ENCODE data around the gene ATP5ME. TPM values are rescaled to one million over a fixed set of nuclear protein-coding genes. Genes with fewer than 3 reads are reported as not detected.

Gene ATP5ME
- polyA plus RNA-seq, 1 donor from 2014 or later: 430 TPM

DNA sequence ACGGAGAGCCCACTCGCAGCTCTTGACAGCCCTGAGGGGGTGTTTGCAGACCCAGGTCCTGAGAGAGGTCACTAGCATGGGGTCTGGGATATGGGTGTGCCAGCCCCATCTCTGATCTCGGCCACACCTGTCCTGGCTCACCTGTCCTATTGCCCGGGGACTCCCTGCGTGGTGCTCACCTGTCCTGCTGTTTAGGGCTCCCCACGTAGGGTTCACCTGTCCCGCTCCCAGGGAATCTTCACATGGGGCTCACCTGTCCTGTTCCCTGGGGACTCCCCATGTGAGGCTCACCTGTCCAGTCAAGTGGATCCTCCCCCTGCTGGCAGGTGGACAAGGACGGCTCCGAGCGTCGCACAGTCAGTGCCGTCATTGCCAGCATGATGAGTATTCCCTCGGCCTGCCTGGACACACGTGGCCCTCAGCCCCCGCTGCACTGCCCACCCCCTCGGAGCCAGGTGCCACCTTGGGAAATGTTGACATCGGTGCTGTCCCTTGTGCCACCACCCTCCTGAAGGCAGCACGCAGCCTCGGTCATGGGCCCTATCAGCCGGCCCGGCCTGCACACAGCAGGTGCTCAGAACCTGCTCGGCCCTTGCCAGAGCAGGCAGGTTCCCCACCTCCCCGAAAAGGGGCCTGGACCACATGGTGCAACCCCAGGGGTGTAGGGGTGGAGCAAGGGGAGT is 8.6 kb upstream of the ATP5ME start:
- Mint-ChIP-seq H3K27ac (no peak overlapping the region), H3K9me3 (no peaks in the 10 kb centered on the region), H3K4me1 (peaks cover 0 to 11% (median 6%) of the 10 kb centered on the region in 3 donors), H3K36me3 (peaks cover 2% of the 10 kb centered on the region), H3K4me3 (peak overlapping the region in 2 of 4 donors; percentile 33 to 86), H3K27me3 (peaks cover 4% of the 10 kb centered on the region)

DNA sequence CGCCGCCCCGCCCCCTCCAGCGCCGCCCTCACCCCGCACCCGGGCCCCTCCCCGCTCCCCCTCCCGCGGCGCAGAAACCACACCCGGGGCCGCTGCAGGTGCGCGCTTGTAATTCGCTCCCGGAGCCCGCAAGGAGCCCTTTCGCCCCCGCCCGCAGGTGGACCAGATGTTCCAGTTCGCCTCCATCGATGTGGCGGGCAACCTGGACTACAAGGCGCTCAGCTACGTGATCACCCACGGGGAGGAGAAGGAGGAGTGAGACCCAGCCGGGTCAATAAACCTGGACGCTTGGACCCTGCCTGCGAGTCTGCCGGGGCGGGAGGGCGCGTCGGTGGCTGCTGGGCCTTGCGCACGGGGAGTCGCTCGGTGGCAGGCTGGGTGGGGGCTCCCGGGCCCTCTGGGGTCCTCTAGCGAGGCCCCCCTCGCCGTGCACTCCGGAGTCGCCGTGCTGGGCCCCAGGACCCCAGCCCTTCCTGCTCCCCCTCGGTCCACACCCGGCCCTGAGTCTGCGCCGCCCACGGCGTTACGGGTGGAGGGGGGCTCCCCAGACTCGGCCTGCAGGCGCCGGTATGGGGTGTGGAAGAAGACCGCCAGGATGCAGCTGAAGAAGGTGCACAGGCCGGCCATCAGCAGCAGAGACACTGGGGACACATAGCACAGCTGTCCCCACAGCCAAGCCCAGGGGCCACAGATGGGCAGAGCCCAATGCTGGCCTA is 7.8 kb upstream of the ATP5ME start:
- Mint-ChIP-seq H3K4me1 (peaks cover 0 to 11% (median 10%) of the 10 kb centered on the region in 3 donors), H3K27ac (no peak overlapping the region), H3K9me3 (no peaks in the 10 kb centered on the region), H3K4me3 (peak overlapping the region in 2 of 4 donors; percentile 63 to 86), H3K27me3 (peaks cover under 1% of the 10 kb centered on the region), H3K36me3 (peaks cover 2% of the 10 kb centered on the region)

DNA sequence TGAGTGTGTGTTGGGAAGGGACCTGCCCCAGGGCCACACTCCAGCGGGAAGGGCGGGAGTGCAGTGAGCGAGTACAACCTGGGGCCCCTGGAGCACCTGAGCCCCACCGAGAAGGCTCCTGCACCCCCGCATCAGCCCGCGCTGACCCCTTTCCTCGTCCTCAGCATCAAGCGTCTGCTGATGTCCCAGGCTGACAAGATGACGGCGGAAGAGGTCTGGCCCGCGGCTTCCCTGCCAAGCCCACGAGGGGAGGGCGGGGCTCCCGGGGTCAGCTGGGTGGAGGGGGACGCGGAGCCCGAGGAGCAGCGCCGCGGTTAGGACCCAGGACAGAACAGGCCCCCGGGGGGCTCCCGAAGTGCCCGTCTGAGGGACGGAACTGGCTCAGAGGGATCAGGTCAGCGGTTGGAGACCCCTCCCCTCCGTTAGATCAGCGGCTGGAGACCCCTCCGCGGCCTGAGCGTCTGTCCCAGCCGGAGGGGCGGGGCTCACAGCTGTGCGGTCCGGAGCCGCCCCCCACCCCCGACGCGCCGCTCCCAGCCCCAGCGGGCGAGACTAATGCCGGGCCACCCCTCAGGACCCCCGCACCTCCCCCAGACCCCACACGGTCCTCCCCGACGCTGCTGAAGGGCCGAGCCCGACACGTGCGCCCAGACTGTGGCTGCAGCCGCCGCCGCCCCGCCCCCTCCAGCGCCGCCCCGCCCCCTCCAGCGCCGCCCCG is 7.0 kb upstream of the ATP5ME start:
- Mint-ChIP-seq H3K27me3 (peaks cover 1% of the 10 kb centered on the region), H3K4me1 (peaks cover 3 to 12% (median 11%) of the 10 kb centered on the region in 3 donors), H3K27ac (peak overlapping the region in 2 of 3 donors; percentile 26 to 77), H3K36me3 (peaks cover 2% of the 10 kb centered on the region), H3K4me3 (peak overlapping the region in 3 of 4 donors; percentile 74 to 88 (median 79)), H3K9me3 (no peaks in the 10 kb centered on the region)

DNA sequence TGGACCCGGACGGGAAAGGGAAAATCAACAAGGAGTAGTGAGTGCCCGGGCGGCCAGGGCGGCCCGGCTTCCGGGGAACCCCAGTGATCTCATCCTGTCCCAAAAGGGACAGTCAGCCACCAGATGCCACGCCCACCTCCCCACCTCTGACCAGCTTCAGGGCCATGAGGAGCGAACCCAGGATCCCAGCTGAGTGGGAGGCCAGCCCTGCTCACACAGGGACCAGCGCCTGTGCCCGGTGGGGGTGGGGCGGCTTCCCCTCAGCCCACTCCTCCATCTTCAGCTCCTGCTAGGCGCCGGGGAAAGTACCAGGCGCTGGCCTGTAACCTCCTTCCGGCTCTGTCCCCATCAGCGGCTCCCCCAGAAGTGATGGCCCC is 6.5 kb upstream of the ATP5ME start:
- peak overlapping the region; percentile 68 to 88 (median 76) for H3K4me3 Mint-ChIP-seq
- peak overlapping the region; percentile 26 to 90 (median 77) for H3K27ac Mint-ChIP-seq
- peaks cover 2% of the 10 kb centered on the region for H3K36me3 Mint-ChIP-seq
- H3K4me1 Mint-ChIP-seq: peaks cover 8 to 16% (median 15%) of the 10 kb centered on the region in 3 donors
- peaks cover 1% of the 10 kb centered on the region for H3K27me3 Mint-ChIP-seq
- H3K9me3 Mint-ChIP-seq: no peaks in the 10 kb centered on the region

DNA sequence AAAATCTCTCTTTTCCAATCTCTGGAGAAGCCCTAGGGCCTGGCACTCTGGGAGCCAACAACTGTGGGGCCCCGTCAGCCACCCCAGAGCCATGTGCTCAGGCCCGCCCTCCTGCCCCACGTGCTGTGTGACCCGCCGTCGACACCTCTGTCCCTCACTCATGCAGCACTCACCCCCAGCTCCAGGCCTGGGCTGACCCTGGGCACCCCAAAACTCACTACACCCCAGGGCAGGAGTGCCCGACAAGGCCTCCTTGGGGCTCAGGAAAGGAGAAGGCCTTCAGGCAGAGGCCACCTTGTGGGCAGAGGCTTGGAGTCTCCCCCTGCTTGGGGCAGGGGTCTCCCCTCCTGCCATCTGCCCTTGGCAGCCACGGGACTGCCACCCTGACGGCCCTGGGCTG is 6.0 kb upstream of the ATP5ME start:
- Mint-ChIP-seq H3K4me1 (peaks cover 12 to 15% (median 13%) of the 10 kb centered on the region in 3 donors), H3K27me3 (peaks cover 1% of the 10 kb centered on the region), H3K4me3 (peak overlapping the region; percentile 68 to 88 (median 74)), H3K9me3 (no peaks in the 10 kb centered on the region), H3K36me3 (peaks cover 2% of the 10 kb centered on the region), H3K27ac (peak overlapping the region; percentile 26 to 90 (median 77))

DNA sequence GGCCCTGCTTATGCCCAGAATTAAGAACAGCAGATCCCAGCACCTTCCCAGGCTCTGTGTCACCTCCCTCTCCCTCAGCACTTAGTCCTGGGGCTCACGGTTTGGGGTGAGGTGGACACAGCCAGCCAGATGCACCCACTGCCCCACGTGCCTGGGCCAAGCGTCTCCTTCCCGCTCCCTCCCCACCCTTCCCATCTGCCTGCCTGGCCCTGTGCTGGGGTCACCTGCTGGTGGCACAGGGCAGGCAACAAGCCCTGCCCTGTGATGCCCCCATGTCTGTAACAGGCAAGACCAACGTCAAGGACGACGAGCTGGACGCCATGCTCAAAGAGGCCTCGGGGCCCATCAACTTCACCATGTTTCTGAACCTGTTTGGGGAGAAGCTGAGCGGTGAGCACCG is 5.6 kb upstream of the ATP5ME start:
- H3K27me3 Mint-ChIP-seq: peaks cover 1% of the 10 kb centered on the region
- no peaks in the 10 kb centered on the region for H3K9me3 Mint-ChIP-seq
- H3K36me3 Mint-ChIP-seq: peaks cover 2% of the 10 kb centered on the region
- peak overlapping the region in 1 of 4 donors; percentile 41 for H3K4me3 Mint-ChIP-seq
- peaks cover 12 to 15% (median 12%) of the 10 kb centered on the region in 3 donors for H3K4me1 Mint-ChIP-seq
- peak overlapping the region in 1 of 3 donors; percentile 77 for H3K27ac Mint-ChIP-seq

DNA sequence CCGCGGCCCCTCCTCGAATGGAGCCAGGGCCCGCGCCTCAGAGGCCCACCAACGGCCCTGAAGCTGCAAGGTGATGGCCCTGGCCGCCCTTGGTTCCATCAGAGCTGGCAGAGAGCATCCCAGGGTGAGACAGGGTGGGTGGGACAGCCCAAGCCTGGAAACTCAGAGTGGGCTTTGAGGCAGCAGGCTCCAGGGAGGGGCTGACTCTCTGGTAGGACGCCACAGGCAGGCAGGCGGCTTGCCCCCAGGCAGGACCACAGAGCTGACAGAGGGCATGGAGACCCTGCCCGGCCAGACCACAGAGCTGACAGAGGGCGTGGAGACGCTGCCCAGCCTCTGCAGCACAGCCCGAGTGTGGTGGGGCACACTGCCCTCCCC is 5.0 kb upstream of the ATP5ME start:
- Mint-ChIP-seq H3K4me3 (no peak overlapping the region), H3K36me3 (peaks cover 2% of the 10 kb centered on the region), H3K27me3 (peaks cover 1% of the 10 kb centered on the region), H3K27ac (no peak overlapping the region), H3K9me3 (no peaks in the 10 kb centered on the region), H3K4me1 (peaks cover 12 to 16% (median 12%) of the 10 kb centered on the region in 3 donors)

DNA sequence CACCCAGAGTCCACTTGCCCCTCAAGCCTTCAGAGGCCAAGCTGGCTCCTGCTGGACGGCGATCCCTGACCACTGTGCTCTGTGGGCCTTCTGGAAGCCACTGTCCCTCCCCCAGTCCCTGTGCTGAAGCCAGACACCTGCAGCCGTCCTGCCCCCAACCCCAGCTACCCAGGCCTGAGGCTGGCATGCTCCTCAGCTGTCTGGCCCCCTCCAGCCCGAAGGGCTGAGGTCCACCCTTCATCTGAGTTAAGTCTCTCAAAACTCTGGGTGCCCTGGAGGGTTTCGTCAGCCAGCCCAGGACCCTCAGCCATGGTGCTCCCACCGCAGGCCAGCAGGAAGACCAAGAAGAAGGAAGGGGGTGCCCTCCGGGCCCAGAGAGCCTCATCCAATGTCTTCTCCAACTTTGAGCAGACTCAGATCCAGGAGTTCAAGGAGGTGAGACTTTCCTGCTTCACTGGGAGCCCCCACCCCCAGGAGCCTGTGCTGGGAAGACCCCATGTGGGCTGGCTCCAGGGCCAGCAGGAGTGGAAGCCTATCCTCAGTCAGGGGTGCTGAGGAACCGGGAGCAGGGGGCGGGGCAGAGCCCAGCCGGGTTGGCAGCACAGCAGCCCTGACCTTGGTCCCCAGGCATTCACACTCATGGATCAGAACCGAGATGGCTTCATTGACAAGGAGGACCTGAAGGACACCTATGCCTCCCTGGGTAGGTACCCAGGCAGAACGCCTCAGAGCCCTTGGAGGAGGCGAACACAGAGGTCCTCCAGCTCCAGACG is 4.4 kb upstream of the ATP5ME start:
- H3K27ac Mint-ChIP-seq: peak overlapping the region in 1 of 3 donors; percentile 98
- H3K4me1 Mint-ChIP-seq: peaks cover 12 to 17% (median 12%) of the 10 kb centered on the region in 3 donors
- peaks cover 2% of the 10 kb centered on the region for H3K36me3 Mint-ChIP-seq
- H3K9me3 Mint-ChIP-seq: no peaks in the 10 kb centered on the region
- peaks cover 1% of the 10 kb centered on the region for H3K27me3 Mint-ChIP-seq
- peak overlapping the region in 2 of 4 donors; percentile 70 to 80 for H3K4me3 Mint-ChIP-seq

DNA sequence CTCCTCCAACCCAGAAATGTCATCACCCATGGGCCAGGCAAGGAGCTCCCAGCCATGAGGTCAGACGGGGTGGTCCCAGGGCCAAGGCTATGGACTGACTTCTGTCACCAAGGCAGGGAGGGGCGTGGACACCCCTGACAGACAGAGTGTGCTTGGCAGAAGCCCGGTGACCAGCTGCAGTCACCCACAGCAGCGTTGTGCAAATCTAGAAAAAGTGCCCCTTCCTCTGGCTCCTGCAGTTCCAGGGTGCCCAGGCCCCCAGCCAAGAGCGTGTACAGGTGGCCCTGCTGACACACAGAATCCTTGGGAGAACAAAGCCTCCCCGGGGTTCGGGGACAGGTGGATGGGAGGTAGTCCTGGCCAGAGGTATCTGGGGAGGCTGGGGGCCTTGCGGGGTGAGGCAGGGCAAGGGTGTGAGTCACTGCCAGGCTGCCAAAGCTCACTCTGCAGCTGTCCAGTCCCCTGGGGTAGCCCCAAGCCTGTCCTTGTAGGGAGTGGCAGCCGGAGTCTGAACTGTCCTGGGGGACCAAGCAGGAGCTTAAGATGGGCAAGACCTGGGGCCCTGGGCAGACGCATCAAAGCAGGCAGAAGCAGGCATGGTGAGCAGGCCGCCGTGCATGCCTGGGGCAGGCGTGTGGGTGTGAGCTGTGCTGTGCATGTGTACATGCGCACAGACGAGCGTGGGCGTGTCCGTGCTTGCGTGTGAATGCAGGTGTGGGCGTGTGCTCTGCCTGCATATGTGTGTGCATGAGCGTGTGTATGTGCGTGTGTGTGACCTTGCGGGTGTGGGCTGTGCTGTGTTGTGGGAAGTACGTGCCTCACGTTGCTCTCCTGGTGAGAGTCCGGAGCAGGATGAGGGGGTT is 3.6 kb upstream of the ATP5ME start:
- Mint-ChIP-seq H3K4me1 (peaks cover 12 to 18% (median 17%) of the 10 kb centered on the region in 3 donors), H3K27me3 (peaks cover 1% of the 10 kb centered on the region), H3K27ac (peak overlapping the region in 2 of 3 donors; percentile 59 to 98), H3K4me3 (peak overlapping the region in 3 of 4 donors; percentile 21 to 87 (median 76)), H3K36me3 (peaks cover 2% of the 10 kb centered on the region), H3K9me3 (no peaks in the 10 kb centered on the region)

DNA sequence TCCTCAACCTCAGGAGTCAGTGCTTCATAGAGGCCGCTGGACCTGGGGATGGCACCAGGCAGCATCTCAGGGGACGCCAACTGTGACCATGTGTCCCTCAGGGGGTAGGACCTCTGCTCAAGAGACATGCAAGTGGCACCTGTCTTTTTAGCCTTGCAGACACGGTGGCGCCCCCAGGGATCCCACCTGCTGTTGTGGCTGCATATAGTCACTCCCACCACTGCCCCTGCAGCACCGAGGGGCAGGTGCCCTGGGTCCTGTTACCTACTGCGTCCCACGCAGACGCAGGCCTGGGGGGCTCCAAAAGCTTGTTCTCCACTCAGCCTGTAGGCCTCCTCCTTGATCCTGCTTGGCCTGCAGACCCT is 2.8 kb upstream of the ATP5ME start:
- Mint-ChIP-seq H3K27me3 (peaks cover 1% of the 10 kb centered on the region), H3K9me3 (no peaks in the 10 kb centered on the region), H3K4me1 (peaks cover 12 to 18% (median 17%) of the 10 kb centered on the region in 3 donors), H3K36me3 (peaks cover 2% of the 10 kb centered on the region), H3K27ac (peak overlapping the region in 2 of 3 donors; percentile 39 to 98), H3K4me3 (peak overlapping the region in 2 of 4 donors; percentile 87 to 96)

DNA sequence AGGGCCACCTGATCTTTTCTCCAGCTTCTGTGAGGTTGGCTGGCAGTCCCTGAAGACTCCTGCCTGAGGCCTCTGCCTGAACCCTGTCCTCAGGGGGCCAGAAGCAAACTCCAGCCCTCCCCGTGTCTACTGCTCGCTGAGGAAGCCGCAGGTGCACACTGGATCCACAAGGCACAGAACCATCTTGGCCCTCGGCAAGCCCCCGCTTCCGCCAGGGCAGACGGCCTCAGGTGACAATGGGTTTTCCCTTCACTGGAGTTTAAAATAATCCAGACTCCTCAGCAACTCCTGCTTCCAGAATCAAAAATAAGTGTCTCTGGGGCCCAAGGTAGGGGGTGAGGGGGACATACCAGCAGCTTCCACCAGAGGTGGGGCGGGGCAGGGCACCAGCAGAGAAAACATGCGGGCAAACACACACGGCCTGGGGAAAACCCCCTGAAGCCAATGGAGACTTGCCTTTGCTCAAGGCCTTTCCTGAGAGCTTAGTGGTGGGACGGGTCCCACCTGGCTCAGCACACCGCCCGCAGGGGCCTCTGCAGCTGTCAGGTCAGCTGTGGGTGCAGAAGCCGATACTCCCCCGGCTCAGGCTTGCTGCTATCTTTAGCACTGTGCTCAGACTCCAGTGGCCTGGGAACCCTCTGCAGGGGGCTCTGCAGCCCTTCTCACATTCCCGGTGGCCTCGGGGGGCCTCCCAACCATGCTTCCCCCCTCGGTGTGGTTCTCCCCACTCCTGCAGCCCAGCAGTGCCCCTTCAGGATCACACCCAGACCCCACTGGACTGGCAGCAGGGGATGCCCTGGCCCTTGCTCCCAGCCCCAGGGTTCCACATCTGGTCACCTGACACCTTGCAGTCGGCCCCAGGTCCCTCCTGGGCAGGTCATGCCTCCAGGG is 2.1 kb upstream of the ATP5ME start:
- H3K4me1 Mint-ChIP-seq: peaks cover 12 to 18% (median 17%) of the 10 kb centered on the region in 3 donors
- peaks cover 2% of the 10 kb centered on the region for H3K36me3 Mint-ChIP-seq
- H3K4me3 Mint-ChIP-seq: peak overlapping the region; percentile 67 to 96 (median 87)
- peaks cover 1% of the 10 kb centered on the region for H3K27me3 Mint-ChIP-seq
- H3K27ac Mint-ChIP-seq: peak overlapping the region; percentile 71 to 98 (median 93)
- H3K9me3 Mint-ChIP-seq: no peaks in the 10 kb centered on the region

DNA sequence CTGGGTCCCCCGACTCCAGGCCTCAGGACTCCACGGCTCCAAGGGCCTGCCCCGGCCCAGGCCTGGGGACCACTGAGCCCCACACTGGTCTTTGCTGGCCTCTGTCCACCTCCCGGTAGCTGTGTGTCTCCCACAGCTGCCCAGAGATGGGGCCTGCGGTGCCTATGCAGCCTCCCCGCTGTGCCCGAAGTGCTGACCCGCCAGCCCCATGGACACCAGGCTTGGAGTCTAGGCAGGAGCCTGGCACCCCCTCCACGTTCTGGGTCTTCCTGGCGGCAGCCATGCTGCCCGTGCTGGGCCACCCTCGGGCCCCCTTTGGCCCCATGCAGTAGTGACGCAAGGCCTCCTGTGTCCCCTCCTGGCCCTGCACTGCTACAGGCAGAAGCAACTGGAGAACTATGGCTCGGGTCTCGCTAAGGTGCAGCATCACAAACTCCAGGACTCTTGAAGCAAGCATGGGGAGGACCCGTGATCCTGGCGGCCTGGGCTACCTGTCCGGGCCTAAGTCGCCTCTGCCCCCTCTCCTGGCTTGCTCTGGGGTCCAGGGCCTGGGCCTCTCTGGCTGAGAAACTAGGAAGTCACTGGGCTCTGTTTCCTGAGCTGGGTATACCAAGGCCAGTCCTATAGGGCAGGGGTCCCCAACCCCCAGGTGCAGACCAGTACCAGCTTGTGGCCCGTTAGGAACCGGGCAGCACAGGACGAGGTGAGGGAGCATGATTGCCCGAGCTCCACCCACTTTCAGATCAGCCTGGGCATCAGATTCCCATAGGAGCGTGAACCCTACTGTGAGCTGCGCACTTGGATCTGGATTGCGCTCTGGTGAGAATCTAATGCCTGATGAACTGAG is 1.2 kb upstream of the ATP5ME start:
- no peaks in the 10 kb centered on the region for H3K9me3 Mint-ChIP-seq
- H3K27ac Mint-ChIP-seq: peak overlapping the region; percentile 71 to 98 (median 93)
- peaks cover 12 to 17% (median 15%) of the 10 kb centered on the region in 3 donors for H3K4me1 Mint-ChIP-seq
- H3K36me3 Mint-ChIP-seq: peaks cover 2% of the 10 kb centered on the region
- H3K27me3 Mint-ChIP-seq: peaks cover 1% of the 10 kb centered on the region
- H3K4me3 Mint-ChIP-seq: peak overlapping the region; percentile 87 to 96 (median 91)
